Measurements from ENCODE around the gene ZNF155.

Gene ZNF155

GRCh38 chr19:43966079-43966694 is 17.8 kb upstream of the ZNF155 start:
- peaks cover 65 to 92% of the 10 kb centered on the region in 2 experiments for H3K36me3 ChIP-seq (ENCODE audit: control insufficient read depth in 2 of 2, insufficient read depth in 1 of 2, low read length in 2 of 2)
- H3K4me3 ChIP-seq (ENCODE audit: low read depth, low read length): no peak overlapping the region
- no peaks in the 10 kb centered on the region for H3K4me1 ChIP-seq (ENCODE audit: control insufficient read depth, insufficient read depth, low read length)
- TF ChIP-seq ZNF423 (tag by site-specific recombination; IDR thresholded peaks at IDR 0.05): no peak
- TF ChIP-seq ZNF274 (IDR thresholded peaks at IDR 0.05; ENCODE audit: low read length): no peak
- peak; percentile 71; the same call in 1 of the 2 replicates for TF ChIP-seq ZNF274 (tag by site-specific recombination; IDR thresholded peaks at IDR 0.05; ENCODE audit: borderline replicate concordance)
- TF ChIP-seq SETDB1 (IDR thresholded peaks at IDR 0.05; ENCODE audit: insufficient read length, low read length): peak; percentile 98
- TF ChIP-seq TRIM28 (IDR thresholded peaks at IDR 0.05; ENCODE audit: borderline replicate concordance, low read length): peak; percentile 76
- H3K27ac ChIP-seq (ENCODE audit: extremely low read depth, low read depth, low read length): no peak overlapping the region
- ChIA-PET POLR2A (interaction anchor here (0.8 kb wide), 1 partner anchor 534 kb away, joined by 3 read pairs; the partner anchor contains the start of gene ZNF180), CTCF (interaction anchor here (0.6 kb wide), 1 partner anchor 109 kb away, joined by 3 read pairs; no protein-coding TSS in a partner anchor)
- H3K9me3 ChIP-seq (ENCODE audit: control insufficient read depth, insufficient read depth, low read depth, low read length): peaks cover 90% of the 10 kb centered on the region

DNA sequence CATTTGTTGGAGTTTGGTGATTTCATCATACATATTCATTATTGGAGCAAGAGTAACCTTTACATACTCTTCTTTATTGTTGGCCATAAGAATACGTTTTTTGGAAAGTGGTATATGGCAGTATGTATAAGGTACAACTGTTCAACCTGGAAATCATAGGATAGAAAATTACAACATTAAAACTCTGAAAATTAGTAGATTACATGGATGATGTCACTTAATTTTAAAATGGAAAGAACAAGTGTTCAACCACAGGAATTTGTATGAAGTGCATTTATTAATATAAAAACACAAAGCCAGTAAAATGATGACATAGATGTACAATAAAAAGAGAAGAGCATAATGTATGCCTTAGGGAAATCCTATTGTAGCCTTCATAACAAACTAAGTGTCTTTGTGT is 7.3 kb upstream of the ZNF155 start:
- no peak overlapping the region for H3K4me3 ChIP-seq (ENCODE audit: low read depth, low read length)

DNA sequence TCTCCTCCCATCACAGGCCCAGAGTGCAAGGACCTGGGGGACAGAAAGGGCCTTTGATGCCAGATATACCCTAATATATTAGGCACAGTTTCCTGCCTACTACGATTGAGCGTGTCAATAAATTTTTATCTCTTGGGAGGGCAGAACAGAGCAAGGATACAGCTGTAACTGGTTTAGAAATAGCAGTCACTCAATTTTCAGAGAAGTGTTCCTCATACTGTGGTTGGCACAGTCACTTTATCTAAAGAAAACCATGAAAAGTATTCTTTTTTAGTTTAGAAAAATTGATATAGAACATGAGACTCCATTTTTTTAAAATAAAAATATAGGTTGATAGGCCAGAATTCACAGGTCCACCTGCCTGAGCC is 460 bp upstream of the ZNF155 start:
- ChIA-PET CTCF (interaction anchor here (1.0 kb wide), 1 partner anchor 48 kb away, joined by 3 read pairs; the partner anchor contains the start of gene ZNF45), POLR2A (interaction anchor here (1.2 kb wide), 1 partner anchor 20 kb away, joined by 3 read pairs; no protein-coding TSS in a partner anchor)
- peaks cover 15% of the 10 kb centered on the region for H3K4me1 ChIP-seq (ENCODE audit: control insufficient read depth, insufficient read depth, low read length)
- H3K36me3 ChIP-seq (ENCODE audit: control insufficient read depth in 2 of 2, insufficient read depth in 1 of 2, low read length in 2 of 2): peaks cover 8 to 44% of the 10 kb centered on the region in 2 experiments
- H3K4me3 ChIP-seq (ENCODE audit: low read depth, low read length): no peak overlapping the region
- peak; percentile 19 for TF ChIP-seq ZNF510 (tag by site-specific recombination; IDR thresholded peaks at IDR 0.05; ENCODE audit: insufficient replicate concordance)
- TF ChIP-seq ZNF223 (tag by site-specific recombination; IDR thresholded peaks at IDR 0.05): no peak
- TF ChIP-seq ZNF785 (tag by site-specific recombination; IDR thresholded peaks at IDR 0.05): peak; percentile 7; the same call in 1 of the 2 replicates
- TF ChIP-seq ZNF335 (tag by site-specific recombination; conservative IDR thresholded peaks at IDR 0.05): peak; percentile 93
- peak overlapping the region; percentile 12; the same call in 1 of the 2 replicates for H3K27ac ChIP-seq (ENCODE audit: extremely low read depth, low read depth, low read length)
- H3K9me3 ChIP-seq (ENCODE audit: control insufficient read depth, insufficient read depth, low read depth, low read length): peaks cover 30% of the 10 kb centered on the region

More for the DNA sequence above, 7.3 kb upstream of the ZNF155 start:
- H3K4me1 ChIP-seq (ENCODE audit: control insufficient read depth, insufficient read depth, low read length): no peaks in the 10 kb centered on the region
- peaks cover 49% of the 10 kb centered on the region for H3K9me3 ChIP-seq (ENCODE audit: control insufficient read depth, insufficient read depth, low read depth, low read length)
- ChIA-PET POLR2A (interaction anchor here (0.8 kb wide), 1 partner anchor 188 kb away, joined by 3 read pairs; no protein-coding TSS in a partner anchor), CTCF (interaction anchor here (0.9 kb wide), 1 partner anchor 192 kb away, joined by 5 read pairs; no protein-coding TSS in a partner anchor)
- peaks cover 0 to 18% of the 10 kb centered on the region in 2 experiments; a peak in 2 of 3 replicates for H3K36me3 ChIP-seq (ENCODE audit: control insufficient read depth in 2 of 2, insufficient read depth in 1 of 2, low read length in 2 of 2)
- no peak overlapping the region for H3K27ac ChIP-seq (ENCODE audit: extremely low read depth, low read depth, low read length)
- TF ChIP-seq ATF2 (tag by site-specific recombination; IDR thresholded peaks at IDR 0.05; ENCODE audit: low read depth): peak; percentile 86
- TF ChIP-seq, protein P1, sequence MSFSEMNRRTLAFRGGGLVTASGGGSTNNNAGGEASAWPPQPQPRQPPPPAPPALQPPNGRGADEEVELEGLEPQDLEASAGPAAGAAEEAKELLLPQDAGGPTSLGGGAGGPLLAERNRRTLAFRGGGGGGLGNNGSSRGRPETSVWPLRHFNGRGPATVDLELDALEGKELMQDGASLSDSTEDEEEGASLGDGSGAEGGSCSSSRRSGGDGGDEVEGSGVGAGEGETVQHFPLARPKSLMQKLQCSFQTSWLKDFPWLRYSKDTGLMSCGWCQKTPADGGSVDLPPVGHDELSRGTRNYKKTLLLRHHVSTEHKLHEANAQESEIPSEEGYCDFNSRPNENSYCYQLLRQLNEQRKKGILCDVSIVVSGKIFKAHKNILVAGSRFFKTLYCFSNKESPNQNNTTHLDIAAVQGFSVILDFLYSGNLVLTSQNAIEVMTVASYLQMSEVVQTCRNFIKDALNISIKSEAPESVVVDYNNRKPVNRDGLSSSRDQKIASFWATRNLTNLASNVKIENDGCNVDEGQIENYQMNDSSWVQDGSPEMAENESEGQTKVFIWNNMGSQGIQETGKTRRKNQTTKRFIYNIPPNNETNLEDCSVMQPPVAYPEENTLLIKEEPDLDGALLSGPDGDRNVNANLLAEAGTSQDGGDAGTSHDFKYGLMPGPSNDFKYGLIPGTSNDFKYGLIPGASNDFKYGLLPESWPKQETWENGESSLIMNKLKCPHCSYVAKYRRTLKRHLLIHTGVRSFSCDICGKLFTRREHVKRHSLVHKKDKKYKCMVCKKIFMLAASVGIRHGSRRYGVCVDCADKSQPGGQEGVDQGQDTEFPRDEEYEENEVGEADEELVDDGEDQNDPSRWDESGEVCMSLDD (tag by site-specific recombination; IDR thresholded peaks at IDR 0.05): no peak

- peaks cover 25% of the 10 kb centered on the region for H3K9me3 ChIP-seq (ENCODE audit: control insufficient read depth, insufficient read depth, low read depth, low read length)
- ChIA-PET POLR2A (interaction anchor here (0.8 to 1.5 kb wide), 3 partner anchors 17 to 223 kb away, joined by 3 to 8 read pairs (median 6); partner anchors contain the start of gene ZNF45), CTCF (no interaction called here)
- peak overlapping the region; percentile 78; the same call in 1 of the 2 replicates for H3K27ac ChIP-seq (ENCODE audit: extremely low read depth, low read depth, low read length)
- peaks cover 19 to 49% of the 10 kb centered on the region in 2 experiments for H3K36me3 ChIP-seq (ENCODE audit: control insufficient read depth in 2 of 2, insufficient read depth in 1 of 2, low read length in 2 of 2)
- H3K4me1 ChIP-seq (ENCODE audit: control insufficient read depth, insufficient read depth, low read length): peaks cover 15% of the 10 kb centered on the region
- H3K4me3 ChIP-seq (ENCODE audit: low read depth, low read length): peak overlapping the region; percentile 74
- TF ChIP-seq TRIM28 (IDR thresholded peaks at IDR 0.05; ENCODE audit: borderline replicate concordance, low read length): no peak
- TF ChIP-seq ZNF660 (tag by site-specific recombination; IDR thresholded peaks at IDR 0.05): no peak
- no peak for TF ChIP-seq REPIN1 (tag by site-specific recombination; IDR thresholded peaks at IDR 0.05; ENCODE audit: low read depth)
- TF ChIP-seq SCRT2 (tag by site-specific recombination; IDR thresholded peaks at IDR 0.05): no peak
- TF ChIP-seq ZNF214 (tag by site-specific recombination; IDR thresholded peaks at IDR 0.05; ENCODE audit: borderline replicate concordance): 0 out of 2 replicates have a peak, but pooled peaks have one; percentile 0
- 0 out of 2 replicates have a peak, but pooled peaks have one; percentile 25 for TF ChIP-seq ZNF366 (tag by site-specific recombination; conservative IDR thresholded peaks at IDR 0.05)
- peak; percentile 42 for TF ChIP-seq EGR2 (tag by site-specific recombination; IDR thresholded peaks at IDR 0.05; ENCODE audit: low read depth)
- peak; percentile 44; the same call in 1 of the 2 replicates for TF ChIP-seq ZBTB20 (tag by site-specific recombination; IDR thresholded peaks at IDR 0.05)
- peak; percentile 43 for TF ChIP-seq ZFHX2 (tag by site-specific recombination; conservative IDR thresholded peaks at IDR 0.05)
- TF ChIP-seq ZNF776 (tag by site-specific recombination; IDR thresholded peaks at IDR 0.05; ENCODE audit: borderline replicate concordance): no peak
Measured at GRCh38 chr19:43984687-43985000, 656 bp downstream of the ZNF155 start.
